G401 (cell line): Measurements from ENCODE around the gene VPS37C. TPM values are rescaled to one million over a fixed set of nuclear protein-coding genes. Genes with fewer than 3 reads are reported as not detected.
"Not testable (repeated sequence)": the region's sequence is repeated elsewhere in the genome, so short reads cannot be mapped to it uniquely, and the experiment has no call there.

Experiments
- DNase-seq: peaks from one replicate; pipeline ENCODE4 v3.0.0-alpha.2; 2015; ENCODE audit warnings: low spot score
- in situ Hi-C: cut with HindIII; loops from 2 replicates; pipeline ENCODE4 v1.10.0; 2016; ENCODE audit warnings: low sequenced_read_pairs, mixed read lengths
- total RNA-seq: library from RNA; depleted of rRNA; stranded (reverse); fragments of >200 nt; shearing (Covaris generic); gene quantifications from 2 replicates; pipeline ENCODE4 v1.2.3, GENCODE V29; 2014

Gene VPS37C
- total RNA-seq, 1 experiment from 2014 or later: 15.5 TPM

- DNase-seq, in situ Hi-C loops: not testable (repeated sequence)
These were observed 19.0 kb upstream of the VPS37C start for GRCh38 chr11:61180205-61180604.

GRCh38 chr11:61176446-61176845, 15.2 kb upstream of the VPS37C start:
- no peak for DNase-seq
- in situ Hi-C loops: no loop called here

GRCh38 chr11:61174949-61175348, 13.7 kb upstream of the VPS37C start:
- in situ Hi-C loops: no loop called here
- no peak for DNase-seq

DNA sequence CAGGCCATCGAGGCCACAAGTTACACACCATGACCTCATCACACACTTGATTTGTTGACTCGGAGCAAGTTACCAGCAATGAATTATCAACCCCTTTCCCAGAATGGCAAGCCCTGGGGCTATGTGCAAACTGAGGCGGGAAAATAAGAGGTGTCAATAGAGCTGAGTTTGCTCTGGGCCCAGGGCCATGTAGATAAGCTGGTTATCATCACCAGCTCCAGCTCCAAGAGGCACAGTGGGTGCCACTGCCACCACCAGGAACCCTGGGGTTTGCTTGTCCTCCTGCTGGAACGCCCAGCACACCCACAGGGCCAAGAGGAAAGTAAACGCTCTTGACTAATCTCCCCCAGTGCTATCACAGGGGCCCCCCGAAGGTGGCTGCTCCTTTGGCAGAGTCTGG, 13.0 kb upstream of the VPS37C start:
- in situ Hi-C loops: no loop called here
- no peak for DNase-seq

- DNase-seq: no peak
- in situ Hi-C loops: no loop called here
These were observed 12.2 kb upstream of the VPS37C start for GRCh38 chr11:61173456-61173855.

DNA sequence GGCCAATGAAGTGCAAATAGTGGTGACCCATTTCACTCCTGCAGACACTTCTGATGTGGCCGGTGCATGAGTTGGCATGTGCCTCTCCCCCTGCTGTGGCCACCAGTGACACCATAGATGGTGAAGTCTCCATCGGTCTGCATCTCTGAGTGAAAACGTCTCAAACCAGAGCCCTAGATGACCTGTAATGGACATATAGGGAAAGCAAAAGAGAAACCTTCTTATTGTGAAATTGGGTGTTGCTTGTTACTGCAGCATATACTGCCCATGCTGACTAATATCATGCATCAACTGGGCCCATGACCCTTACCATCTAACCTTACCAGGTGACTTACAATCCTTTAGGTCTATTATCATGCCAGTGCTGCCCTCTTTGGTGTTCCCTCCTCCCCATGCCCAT, 11.7 kb upstream of the VPS37C start:
- in situ Hi-C loops: no loop called here
- no peak for DNase-seq

- in situ Hi-C loops: no loop called here
- no peak for DNase-seq
These were observed 11.1 kb upstream of the VPS37C start for GRCh38 chr11:61172356-61172755.

DNA sequence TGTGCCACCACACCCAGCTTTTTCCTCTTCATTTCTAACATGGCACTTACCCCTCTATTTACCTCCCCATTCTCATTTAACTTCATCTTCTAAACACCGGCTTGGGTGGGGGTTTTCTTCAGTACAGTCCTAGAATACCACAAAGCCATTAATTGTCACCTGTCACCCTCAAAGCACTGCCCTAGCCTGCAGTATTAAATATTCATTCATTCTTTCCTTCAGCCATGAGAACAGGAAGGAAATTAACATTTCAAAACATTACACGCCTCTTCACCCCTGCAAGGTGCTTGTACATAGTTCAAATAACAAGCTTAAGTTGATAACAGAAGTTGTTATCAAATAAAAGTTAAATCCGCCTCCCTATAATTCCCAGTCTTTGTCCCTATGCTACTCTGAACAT, 10.7 kb upstream of the VPS37C start:
- DNase-seq: no peak
- in situ Hi-C loops: no loop called here

- DNase-seq: no peak
- in situ Hi-C loops: no loop called here
These were observed 9.3 kb upstream of the VPS37C start for GRCh38 chr11:61170566-61170965.

DNA sequence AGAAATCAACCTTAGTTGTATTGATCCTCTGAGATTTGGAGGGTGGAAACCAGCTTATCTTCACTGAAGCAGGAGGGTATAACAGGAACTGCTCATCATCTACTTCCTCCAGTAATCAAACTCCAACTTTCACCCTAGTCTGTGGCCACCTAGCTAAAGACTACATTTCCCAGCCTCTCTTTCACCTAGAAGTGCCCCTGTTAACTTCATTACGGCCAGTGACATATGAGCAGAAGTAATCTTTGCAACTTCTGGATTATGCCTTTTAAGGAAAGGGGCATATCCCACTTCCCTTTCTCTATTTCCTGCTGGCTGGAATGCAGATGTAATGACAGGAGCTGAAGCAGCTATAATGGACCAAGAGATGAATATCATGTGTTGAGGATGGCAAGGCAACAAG, 7.6 kb upstream of the VPS37C start:
- no peak for DNase-seq
- in situ Hi-C loops: no loop called here

- in situ Hi-C loops: no loop called here
- DNase-seq: no peak
These were observed 6.9 kb upstream of the VPS37C start for GRCh38 chr11:61168042-61168688.

DNA sequence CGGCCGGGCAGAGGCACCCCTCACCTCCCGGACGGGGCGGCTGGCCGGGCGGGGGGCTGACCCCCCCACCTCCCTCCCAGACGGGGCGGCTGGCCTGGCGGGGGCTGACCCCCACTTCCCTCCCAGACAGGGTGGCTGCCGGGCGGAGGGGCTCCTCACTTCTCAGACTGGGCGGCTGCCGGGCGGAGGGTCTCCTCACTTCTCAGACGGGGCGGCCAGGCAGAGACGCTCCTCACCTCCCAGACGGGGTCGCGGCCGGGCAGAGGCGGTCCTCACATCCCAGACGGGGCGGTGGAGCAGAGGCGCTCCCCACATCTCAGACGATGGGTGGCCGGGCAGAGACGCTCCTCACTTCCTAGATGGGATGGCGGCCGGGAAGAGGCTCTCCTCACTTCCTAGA, 5.1 kb upstream of the VPS37C start:
- in situ Hi-C loops, DNase-seq: not testable (repeated sequence)

GRCh38 chr11:61165785-61166184, 4.6 kb upstream of the VPS37C start:
- DNase-seq, in situ Hi-C loops: not testable (repeated sequence)

GRCh38 chr11:61164606-61165424, 3.6 kb upstream of the VPS37C start:
- no peak for DNase-seq
- in situ Hi-C loops: no loop called here

GRCh38 chr11:61163714-61164605, 2.7 kb upstream of the VPS37C start:
- no peak for DNase-seq
- in situ Hi-C loops: no loop called here

DNA sequence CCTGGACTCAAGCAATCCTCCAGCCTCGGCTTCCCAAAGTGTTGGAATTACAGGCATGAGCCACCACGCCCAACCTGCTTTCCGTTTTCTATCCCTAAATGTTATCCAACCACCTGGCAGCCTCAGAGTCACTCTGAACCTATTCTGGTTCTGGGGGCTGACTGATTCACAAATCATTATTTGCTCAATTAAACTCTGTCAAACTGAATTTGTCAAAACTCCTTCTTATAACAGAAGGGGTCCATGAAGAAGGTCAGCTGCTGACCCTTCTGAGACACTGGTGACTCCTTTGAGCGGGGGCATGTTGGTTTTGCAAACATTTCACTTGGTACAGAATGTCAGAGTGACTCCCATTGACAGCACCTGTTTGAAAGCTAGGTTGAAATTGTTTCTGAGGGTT, 1.8 kb upstream of the VPS37C start:
- DNase-seq: no peak
- in situ Hi-C loops: no loop called here

DNA sequence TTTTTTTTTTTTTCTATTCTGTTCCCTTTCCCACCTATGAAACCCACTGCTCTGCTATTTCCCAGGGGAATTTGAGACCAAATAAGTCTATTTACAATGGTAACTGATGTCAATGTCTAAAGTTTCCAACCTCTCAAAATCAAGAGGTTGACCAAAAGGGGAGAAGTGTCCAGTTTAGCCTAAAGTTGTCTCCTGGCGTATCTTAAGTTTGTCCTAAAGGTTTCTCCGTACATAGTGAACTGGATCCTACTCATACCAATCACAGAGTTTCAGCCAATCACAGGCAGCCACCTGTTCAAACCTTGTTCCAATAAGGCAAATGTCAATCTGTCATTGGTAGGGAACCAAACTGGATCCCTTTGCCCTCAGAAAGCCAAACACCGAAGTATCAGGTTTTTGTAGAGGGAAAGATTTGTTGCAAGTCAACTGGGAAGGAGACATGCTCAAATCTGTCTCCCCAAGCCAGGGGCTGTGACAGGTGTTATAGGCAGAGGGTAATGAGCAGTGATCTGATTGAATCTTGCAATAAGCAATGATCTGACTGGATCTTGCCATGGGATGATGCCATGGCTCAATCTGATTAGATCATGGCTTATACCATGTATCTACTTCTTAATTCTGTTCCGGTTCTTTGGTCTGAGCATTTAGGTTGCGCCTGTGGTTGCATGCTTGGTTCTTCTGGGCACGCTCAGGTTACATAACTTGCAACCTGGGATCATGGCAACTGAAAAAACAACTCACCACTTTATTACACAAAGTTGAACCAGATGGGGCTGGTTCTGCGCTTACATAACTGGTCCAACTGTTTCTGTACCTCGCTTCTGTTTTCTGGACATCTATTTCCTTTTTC, 1.1 kb upstream of the VPS37C start:
- peak; percentile 86 for DNase-seq
- in situ Hi-C loops: no loop called here

- peak; percentile 61 for DNase-seq
- in situ Hi-C loops: no loop called here
These were observed 588 bp downstream of the VPS37C start for GRCh38 chr11:61160487-61161189.
